UCSD-AML1 (cell line): ENCODE data around the gene ADARB2.

ENCODE experiments used
- DNase-seq: peaks from one replicate; lab custom pipeline; 2025; ENCODE audit not compliant: unreplicated experiment; lab: John Stamatoyannopoulos, UW

ADARB2 gene

GRCh38 chr10:1573981-1574380 is 163.3 kb downstream of the ADARB2 start:
- DNase-seq, result no peak

GRCh38 chr10:1573334-1573969 is 163.9 kb downstream of the ADARB2 start:
- no peak for DNase-seq

- no peak for DNase-seq
These were observed 164.6 kb downstream of the ADARB2 start for GRCh38 chr10:1572519-1573333.

DNA sequence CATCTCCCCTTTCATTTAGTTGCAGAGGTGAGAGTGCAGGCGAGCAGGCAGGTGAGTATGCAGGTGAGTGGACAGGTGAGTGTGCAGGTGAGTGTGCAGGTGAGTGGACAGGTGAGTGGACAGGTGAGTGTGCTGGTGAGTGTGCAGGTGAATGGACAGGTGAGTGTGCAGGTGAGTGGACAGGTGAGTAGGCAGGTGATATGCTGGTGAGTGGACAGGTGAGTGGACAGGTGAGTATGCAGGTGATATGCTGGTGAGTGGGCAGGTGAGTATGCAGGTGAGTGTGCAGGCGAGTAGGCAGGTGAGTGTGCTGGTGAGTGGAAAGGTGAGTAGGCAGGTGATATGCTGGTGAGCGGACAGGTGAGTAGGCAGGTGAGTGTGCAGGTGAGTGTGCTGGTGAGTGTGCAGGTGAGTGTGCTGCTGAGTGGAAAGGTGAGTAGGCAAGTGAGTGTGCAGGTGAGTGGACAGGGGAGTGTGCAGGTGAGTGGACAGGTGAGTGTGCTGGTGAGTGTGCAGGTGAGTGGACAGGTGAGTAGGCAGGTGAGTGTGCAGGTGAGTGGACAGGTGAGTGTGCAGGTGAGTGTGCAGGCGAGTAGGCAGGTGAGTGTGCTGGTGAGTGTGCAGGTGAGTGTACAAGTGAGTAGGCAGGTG is 165.6 kb downstream of the ADARB2 start:
- no peak for DNase-seq

- DNase-seq, result no peak
These were observed 166.8 kb downstream of the ADARB2 start for GRCh38 chr10:1570416-1571051.

DNA sequence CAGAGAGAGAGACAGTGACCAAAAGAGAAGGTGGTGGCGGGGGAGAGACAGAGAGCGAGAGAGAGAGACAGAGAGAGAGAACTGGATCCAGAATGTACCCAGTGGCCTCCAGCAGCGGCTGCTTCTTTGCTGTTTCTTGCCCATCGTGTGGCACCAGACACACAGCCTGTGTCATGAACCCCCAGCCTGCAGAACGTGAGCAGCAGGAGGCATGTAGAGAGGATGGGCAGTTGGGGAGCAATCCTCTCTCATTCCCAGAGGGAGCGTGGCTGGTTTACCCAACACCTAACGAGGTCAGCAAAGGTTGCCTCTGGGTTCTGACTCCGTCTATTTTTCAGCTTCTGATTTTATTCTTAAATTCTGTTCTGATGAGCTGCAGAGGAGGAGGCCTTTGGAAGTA is 168.1 kb downstream of the ADARB2 start:
- DNase-seq, result no peak

DNA sequence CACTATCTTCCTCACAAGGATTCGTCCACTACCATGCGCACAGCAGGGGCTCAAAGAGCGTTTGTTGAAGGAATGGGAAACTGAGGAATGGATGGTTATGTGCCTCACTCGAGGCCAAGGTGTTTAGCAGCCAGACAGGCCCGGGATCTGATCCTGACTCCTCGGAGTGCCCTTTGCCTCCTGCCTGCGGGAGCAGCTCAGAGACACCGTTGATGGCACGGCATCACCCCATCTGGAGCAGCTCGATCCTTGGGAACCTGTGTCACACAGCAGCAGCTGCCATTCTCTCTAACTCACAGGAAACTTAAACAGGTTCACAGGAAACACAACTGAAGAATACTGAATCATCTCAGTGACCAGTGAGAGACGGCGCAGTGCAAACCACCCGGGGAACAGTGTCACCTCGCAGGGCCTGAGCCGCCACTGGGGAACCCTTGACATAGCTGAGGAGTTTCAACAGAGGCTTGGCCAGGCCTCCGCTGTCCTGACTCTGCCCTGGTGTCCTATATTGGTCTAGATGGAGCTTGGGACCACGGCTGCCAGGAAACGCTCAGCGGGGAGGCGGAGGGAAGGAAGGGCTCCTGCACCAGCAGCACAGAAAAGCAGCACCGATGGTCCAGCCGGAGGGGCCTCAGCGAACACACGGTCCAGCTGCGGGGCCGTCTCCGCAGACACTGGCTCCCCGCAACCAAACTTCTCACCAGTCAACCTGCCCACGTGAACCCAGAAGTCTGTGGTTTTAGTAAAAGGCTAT is 169.4 kb downstream of the ADARB2 start:
- no peak for DNase-seq

GRCh38 chr10:1567152-1567551 is 170.2 kb downstream of the ADARB2 start:
- DNase-seq, result no peak

DNA sequence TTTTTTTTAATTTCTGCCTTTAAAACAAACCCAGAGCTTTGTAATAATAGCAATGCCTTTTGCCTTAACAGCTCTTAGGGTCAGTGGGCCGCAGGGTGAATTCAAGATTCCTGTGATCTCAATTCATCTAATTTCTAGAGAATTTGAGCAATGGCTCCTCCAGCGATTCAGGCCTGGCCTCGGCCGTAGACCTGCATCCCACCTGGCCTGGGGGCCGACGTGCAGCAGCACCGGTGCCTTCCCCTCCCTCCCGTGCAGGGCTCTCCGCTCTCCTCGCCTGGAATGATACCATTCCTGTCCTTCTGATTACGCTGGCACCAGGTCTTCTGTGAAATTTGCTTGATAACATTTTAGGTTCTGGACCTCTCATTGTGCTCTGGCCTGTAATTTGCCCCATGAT is 172.5 kb downstream of the ADARB2 start:
- DNase-seq, result no peak

GRCh38 chr10:1563028-1563427 is 174.3 kb downstream of the ADARB2 start:
- no peak for DNase-seq

- no peak for DNase-seq
These were observed 175.5 kb downstream of the ADARB2 start for GRCh38 chr10:1561731-1562337.

GRCh38 chr10:1560535-1561192 is 176.7 kb downstream of the ADARB2 start:
- no peak for DNase-seq

- DNase-seq, result no peak
These were observed 177.6 kb downstream of the ADARB2 start for GRCh38 chr10:1559761-1560160.

- DNase-seq, result no peak
These were observed 178.0 kb downstream of the ADARB2 start for GRCh38 chr10:1559311-1559710.

DNA sequence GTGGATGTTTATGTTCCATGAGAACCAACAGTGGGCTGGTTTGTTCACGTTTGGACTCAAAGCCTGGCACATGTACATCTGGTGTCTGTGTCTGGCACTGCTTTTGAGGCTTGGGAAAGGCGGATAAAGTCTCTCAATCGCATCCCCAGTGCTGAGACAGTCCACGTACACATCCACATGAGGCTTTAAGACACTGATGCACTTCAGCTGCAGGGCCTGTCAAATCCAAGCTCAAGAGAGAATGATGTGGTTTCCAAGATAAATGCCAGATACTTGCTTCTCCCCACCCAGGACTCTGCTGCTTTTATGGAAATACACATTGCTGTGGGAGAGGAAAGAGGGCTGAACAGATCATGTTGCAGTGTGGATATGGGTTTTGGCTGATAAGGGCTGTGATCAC is 178.4 kb downstream of the ADARB2 start:
- DNase-seq, result no peak

DNA sequence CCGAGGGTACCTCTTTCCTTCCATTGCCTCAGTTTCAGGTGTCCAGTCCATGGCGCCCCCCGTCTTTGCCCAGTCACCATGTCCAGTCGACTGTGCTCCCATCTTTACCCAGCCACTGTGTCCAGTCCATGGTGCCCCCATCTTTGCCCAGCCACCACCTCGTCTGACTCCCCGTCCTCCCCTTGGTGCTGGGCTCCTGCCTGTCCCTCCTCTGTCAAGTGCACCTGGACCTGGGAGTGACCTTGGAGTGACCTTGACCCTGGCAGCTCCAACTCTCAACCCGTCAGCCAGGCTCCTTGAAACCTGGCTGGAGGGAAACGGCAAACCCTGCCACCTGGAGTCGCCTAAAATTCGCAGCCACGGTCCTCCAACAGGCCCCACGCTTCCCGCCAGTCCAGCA is 180.2 kb downstream of the ADARB2 start:
- DNase-seq, result no peak

- DNase-seq, result no peak
These were observed 180.8 kb downstream of the ADARB2 start for GRCh38 chr10:1556496-1556895.

DNA sequence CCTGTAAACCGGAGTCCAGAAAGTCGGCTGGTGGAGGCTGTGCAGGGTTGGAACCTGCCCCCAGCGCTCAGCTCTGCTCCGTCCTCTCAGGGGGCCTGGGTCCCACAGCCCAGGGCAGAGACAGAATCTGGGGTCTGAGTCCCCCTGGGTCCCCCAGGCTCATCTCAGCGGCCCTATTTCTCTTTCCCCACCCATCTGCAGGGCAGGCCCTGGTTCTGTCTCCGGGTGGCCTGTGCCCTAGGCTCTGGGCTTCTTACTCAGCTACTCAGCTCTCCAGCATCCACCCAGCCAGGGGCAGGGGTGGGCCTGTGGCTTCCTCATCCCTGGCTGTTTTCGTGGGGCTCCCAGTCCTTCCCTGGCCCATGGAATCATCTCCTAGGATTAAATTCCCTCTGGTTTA is 183.4 kb downstream of the ADARB2 start:
- DNase-seq, result no peak

DNA sequence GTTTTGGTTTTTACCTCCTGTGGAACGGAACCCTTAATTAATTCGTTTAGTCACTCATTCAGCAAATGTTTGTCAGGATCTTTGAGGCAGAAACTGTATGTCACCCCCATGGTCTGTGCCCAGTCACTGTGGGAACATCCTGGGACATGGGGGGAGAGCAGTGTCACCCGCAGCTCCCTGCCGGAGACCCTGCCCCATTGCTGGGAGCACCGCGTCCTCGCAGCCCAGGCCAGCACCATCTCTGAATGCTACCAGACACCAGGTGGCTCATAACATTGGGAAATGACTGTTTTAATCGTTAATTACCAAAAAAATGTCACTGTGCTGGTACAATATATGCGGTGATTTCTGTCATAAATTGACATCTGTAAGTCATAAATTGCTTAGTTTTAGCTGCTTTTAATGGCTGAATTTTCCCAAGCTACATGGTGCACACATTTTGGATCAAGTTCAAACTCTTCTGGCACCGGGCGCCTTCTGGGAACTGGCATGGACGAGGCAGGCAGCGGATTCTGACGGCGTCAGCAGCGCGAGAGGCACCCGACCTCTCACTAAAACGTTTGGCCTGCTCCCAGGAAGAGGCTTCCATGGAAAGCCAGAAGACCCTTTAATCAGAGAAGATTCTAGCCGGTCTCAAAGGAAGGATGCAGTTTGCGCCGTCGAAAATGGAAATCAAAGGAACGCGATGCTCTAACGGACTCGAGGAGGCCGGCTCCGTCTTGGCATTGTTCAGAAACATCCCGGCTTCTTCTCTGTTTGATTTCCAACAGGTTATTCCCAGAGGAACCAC is 184.2 kb downstream of the ADARB2 start:
- DNase-seq, result no peak
